Uterus (tissue), 4 donors: ENCODE results near the gene SLC12A5. TPM values are rescaled to one million over a fixed set of nuclear protein-coding genes. Genes with fewer than 3 reads are reported as not detected.

Experiments
- DNase-seq, 2 donors: peaks; one replicate each; pipeline ENCODE4 v3.0.0-alpha.2; 2019 to 2020
- H3K27ac ChIP-seq, 2 donors: fragments of 200-600 bp; sonication (generic); 1 replicate in 1 of 2; 2 replicates in 1 of 2; pipeline ENCODE4 v1.5.1; 2016 to 2018
- H3K27me3 ChIP-seq, 2 donors: fragments of 200-600 bp; sonication (generic); one replicate each; pipeline ENCODE4 v1.5.1; 2018 to 2019; ENCODE audit warnings: control low read depth in 1 of 2
- H3K36me3 ChIP-seq, 2 donors: fragments of 200-600 bp; sonication (generic); one replicate each; pipeline ENCODE4 v1.5.1; 2019; ENCODE audit warnings: control low read depth in 1 of 2
- H3K4me1 ChIP-seq, 2 donors: fragments of 200-600 bp; sonication (generic); one replicate each; pipeline ENCODE4 v1.5.1; 2018 to 2019; ENCODE audit warnings: control low read depth in 1 of 2
- H3K4me3 ChIP-seq, 2 donors: fragments of 200-600 bp; sonication (generic); 1 replicate in 1 of 2; 2 replicates in 1 of 2; pipeline ENCODE4 v1.5.1; 2018 to 2019; ENCODE audit warnings: mild to moderate bottlenecking in 1 of 2
- H3K9me3 ChIP-seq, 2 donors: fragments of 200-600 bp; sonication (generic); one replicate each; pipeline ENCODE4 v1.5.1; 2019; ENCODE audit warnings: control low read depth in 1 of 2
- POLR2A ChIP-seq, 2 donors: fragments of 450-650 bp; IDR thresholded peaks; one replicate each; pipeline ENCODE4 v1.6.1; 2016; ENCODE audit warnings: antibody characterized with exemption in 2 of 2, mild to moderate bottlenecking in 1 of 2, moderate library complexity in 1 of 2
- intact Hi-C: fragments of 100-400 bp; cut with DNase I; formaldehyde crosslinking; loops from one replicate; pipeline ENCODE4 v1.15.1; 2023; ENCODE audit warnings: low total_unique reads
- total RNA-seq, 4 donors: library from RNA; depleted of rRNA in 3 of 4; stranded (reverse); fragments of >200 nt in 3 of 4; gene quantifications; one replicate each; pipeline versions ENCODE4 v1.1.0 to v1.2.4, GENCODE V29; 2014 to 2023
- TF ChIP-seq, protein P1 (sequence below), 4 experiments: fragments of 200-600 bp in 2 of 4; fragments of 450-650 bp in 2 of 4; sonication (generic) in 2 of 4; IDR thresholded peaks; one replicate each; pipeline ENCODE4 v1.5.1; 2016 to 2019; ENCODE audit warnings: antibody characterized with exemption in 4 of 4, mild to moderate bottlenecking in 2 of 4, moderate library complexity in 1 of 4
- donor health status: DM: yes; HTN: yes; CAD: no.

SLC12A5 gene
- total RNA-seq, 4 donors from 2014 or later: 0.35 TPM; not detected in 3

DNA sequence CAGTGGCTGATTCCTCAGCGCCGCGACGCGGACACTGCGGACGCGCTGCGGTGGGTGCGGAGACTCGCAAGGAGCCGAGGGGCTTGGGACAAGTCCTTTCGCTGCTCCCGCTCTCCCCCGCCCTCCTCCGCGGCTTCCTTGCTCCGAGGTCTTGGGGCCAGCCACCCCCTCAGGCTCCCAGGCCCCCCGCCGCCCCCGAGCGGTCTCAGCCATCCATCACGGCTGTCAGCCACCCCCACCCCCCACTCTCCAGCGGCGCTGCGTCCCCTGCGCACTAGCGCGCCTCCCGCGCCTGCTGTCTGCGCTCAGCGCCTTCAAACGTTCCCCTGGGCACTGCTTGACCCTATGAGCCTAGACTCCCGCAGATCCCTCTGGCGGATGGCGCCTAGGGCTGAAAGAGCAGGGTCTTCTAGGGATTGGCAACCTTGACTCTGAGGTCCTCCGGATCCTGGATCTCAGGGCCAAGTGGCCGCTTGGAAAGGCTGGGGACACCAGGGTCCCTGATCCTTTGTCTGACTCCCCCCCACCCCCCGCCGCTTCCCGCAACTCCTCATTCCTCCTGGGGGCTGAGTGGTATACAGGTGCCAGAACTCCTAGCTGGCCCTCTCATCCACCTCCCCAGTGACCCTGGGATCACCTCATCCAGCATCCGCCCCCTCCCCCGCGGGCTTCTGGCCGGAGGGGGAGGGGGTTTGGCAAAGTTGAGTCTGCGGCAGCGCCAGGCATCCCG, 1.4 kb downstream of the SLC12A5 start:
- peaks cover 13 to 27% of the 10 kb centered on the region in 2 donors for H3K27me3 ChIP-seq

DNA sequence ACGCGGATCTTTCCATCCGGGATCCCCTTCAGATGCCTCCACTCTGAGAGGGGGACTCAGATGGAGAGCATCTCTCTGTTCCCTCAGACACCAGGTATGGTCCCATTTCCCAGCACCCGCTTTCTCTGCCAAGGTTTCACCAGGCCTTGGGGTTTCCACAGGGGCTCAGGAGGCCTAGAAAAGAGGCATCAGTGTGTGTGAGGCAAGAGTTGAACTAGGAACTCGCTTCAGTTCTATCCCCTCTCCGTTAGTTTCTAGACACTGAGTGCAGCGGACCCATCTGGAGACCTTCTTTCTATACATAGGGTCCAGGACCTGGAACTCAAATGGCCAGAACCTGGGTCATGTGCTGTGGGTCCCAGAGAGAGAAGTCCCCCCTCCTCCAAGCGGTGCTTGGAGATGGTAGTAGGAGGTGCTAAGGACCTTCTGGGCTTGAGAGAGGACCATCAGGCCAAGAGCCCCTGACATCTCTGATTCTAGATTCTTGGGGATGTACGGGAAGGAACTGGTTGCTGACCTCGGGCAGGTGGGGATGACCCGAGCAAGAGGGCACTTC, 2.1 kb downstream of the SLC12A5 start:
- H3K27me3 ChIP-seq: peaks cover 13 to 24% of the 10 kb centered on the region in 2 donors
- intact Hi-C loops: no loop called here
- TF ChIP-seq, protein P1, sequence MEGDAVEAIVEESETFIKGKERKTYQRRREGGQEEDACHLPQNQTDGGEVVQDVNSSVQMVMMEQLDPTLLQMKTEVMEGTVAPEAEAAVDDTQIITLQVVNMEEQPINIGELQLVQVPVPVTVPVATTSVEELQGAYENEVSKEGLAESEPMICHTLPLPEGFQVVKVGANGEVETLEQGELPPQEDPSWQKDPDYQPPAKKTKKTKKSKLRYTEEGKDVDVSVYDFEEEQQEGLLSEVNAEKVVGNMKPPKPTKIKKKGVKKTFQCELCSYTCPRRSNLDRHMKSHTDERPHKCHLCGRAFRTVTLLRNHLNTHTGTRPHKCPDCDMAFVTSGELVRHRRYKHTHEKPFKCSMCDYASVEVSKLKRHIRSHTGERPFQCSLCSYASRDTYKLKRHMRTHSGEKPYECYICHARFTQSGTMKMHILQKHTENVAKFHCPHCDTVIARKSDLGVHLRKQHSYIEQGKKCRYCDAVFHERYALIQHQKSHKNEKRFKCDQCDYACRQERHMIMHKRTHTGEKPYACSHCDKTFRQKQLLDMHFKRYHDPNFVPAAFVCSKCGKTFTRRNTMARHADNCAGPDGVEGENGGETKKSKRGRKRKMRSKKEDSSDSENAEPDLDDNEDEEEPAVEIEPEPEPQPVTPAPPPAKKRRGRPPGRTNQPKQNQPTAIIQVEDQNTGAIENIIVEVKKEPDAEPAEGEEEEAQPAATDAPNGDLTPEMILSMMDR (IDR thresholded peaks at IDR 0.05): no peak
- no peak for TF ChIP-seq POLR2A (IDR thresholded peaks at IDR 0.05)

More for the DNA sequence above, 1.4 kb downstream of the SLC12A5 start:
- Histone ChIP-seq H3K4me1 (peaks cover 0 to 6% of the 10 kb centered on the region in 2 donors), H3K9me3 (no peaks in the 10 kb centered on the region), H3K4me3 (no peak overlapping the region), H3K27ac (no peak overlapping the region), H3K36me3 (no peaks in the 10 kb centered on the region)
- DNase-seq: no peak
- intact Hi-C loops: no loop called here
- TF ChIP-seq, protein P1 (IDR thresholded peaks at IDR 0.05): no peak
- TF ChIP-seq POLR2A (IDR thresholded peaks at IDR 0.05): no peak

DNA sequence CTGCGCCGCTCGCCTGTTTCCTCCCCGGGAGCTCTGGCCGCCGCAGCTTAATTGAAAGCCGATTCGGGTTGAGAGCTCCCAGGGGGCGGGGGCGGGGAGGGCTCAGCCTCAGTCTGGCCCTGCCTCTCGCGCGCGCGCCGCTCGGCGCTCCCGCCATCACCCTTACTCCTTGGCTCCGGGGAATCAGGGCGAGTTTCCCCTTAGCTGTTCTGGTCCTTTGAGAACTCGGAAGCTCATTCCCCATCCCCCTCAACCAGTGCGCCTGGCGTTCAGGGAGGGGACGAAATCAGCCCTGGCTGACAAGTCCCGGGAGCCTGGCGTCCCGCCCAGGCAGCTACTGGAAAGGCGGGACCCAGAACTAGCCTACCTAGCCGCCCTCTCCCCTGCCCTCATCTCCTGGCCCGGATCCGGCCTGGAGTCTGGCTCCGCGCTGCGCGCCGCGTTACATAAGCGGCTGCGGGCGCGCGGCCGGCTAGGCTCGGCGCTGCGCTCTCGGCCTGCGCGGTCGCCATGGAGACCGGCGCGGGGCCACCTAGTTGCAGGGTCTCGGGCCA, 2.8 kb downstream of the SLC12A5 start:
- no peaks in the 10 kb centered on the region for H3K36me3 ChIP-seq
- no peaks in the 10 kb centered on the region for H3K9me3 ChIP-seq
- DNase-seq: no peak
- no peak overlapping the region for H3K4me3 ChIP-seq
- H3K27ac ChIP-seq: no peak overlapping the region
- intact Hi-C loops: no loop called here
- H3K27me3 ChIP-seq: peaks cover 13 to 21% of the 10 kb centered on the region in 2 donors
- TF ChIP-seq, protein P1 (IDR thresholded peaks at IDR 0.05): no peak
- TF ChIP-seq POLR2A (IDR thresholded peaks at IDR 0.05): no peak
- peaks cover 0 to 6% of the 10 kb centered on the region in 2 donors for H3K4me1 ChIP-seq

More for the DNA sequence above, 2.1 kb downstream of the SLC12A5 start:
- no peak for DNase-seq
- H3K27ac ChIP-seq: no peak overlapping the region
- no peaks in the 10 kb centered on the region for H3K9me3 ChIP-seq
- H3K4me1 ChIP-seq: peaks cover 0 to 6% of the 10 kb centered on the region in 2 donors
- H3K36me3 ChIP-seq: no peaks in the 10 kb centered on the region
- no peak overlapping the region for H3K4me3 ChIP-seq

DNA sequence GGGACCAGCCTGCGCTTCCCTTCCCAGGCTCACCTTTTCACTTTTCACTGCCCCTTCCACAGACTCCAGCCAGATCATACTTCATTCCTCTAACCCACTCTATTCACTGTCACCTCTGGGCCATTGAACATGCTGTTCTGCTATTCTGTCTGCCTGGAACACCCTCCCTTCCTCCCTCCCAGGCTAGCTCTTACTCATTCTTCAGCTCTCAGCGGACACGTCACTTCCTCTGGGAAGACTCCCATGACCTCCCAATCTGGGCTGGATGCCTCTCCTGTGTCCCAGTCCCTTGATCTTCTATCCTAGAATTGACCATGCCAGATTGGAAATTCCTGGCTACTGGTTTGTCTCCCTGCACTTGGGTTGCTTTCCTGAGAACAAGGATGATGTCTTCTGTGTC, 5.0 kb downstream of the SLC12A5 start:
- peaks cover 11 to 16% of the 10 kb centered on the region in 2 donors for H3K27me3 ChIP-seq
- no peak overlapping the region for H3K27ac ChIP-seq
- H3K9me3 ChIP-seq: no peaks in the 10 kb centered on the region
- no peak overlapping the region for H3K4me3 ChIP-seq
- H3K36me3 ChIP-seq: no peaks in the 10 kb centered on the region
- DNase-seq: no peak
- intact Hi-C loops: no loop called here
- H3K4me1 ChIP-seq: peaks cover 0 to 6% of the 10 kb centered on the region in 2 donors
- no peak for TF ChIP-seq POLR2A (IDR thresholded peaks at IDR 0.05)
- TF ChIP-seq, protein P1 (IDR thresholded peaks at IDR 0.05): no peak

DNA sequence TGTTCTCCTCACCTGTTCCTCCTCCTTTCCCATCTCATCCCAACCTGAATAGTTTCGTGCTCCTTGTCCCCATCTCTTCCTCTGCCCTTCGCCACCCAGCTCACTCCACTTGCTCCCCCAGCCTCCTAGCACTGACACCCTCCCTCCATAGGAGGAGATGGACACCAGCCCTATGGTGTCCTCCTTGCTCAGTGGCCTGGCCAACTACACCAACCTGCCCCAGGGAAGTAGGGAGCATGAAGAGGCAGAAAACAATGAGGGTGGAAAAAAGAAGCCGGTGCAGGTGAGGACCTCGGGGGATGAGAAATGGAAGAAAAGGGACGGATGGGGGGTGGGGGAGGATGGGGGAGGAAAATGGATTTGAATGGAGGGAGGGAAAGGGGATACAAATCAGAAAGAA, 6.2 kb downstream of the SLC12A5 start:
- H3K27ac ChIP-seq: no peak overlapping the region
- TF ChIP-seq POLR2A (IDR thresholded peaks at IDR 0.05): no peak
- TF ChIP-seq, protein P1 (IDR thresholded peaks at IDR 0.05): no peak
- H3K9me3 ChIP-seq: no peaks in the 10 kb centered on the region
- H3K36me3 ChIP-seq: no peaks in the 10 kb centered on the region
- DNase-seq: no peak
- peaks cover 4 to 7% of the 10 kb centered on the region in 2 donors for H3K27me3 ChIP-seq
- H3K4me3 ChIP-seq: no peak overlapping the region
- H3K4me1 ChIP-seq: peaks cover 0 to 6% of the 10 kb centered on the region in 2 donors
- intact Hi-C loops: no loop called here
